CD4-positive, alpha-beta T cell treated with Interleukin-12 subunit alpha and Interleukin-12 subunit beta, for 1 hour (primary cell): ENCODE results near the gene OR8B8.
A peak's percentile ranks its signal among the peaks of the same experiment; 100 is the strongest.
"Not testable (repeated sequence)": the region's sequence is repeated elsewhere in the genome, so short reads cannot be mapped to it uniquely, and the experiment has no call there.

Source experiments
- DNase-seq: peaks from one replicate; pipeline ENCODE4 v3.0.0-alpha.2; 2020

The OR8B8 gene

GRCh38 chr11:124441081-124441480 is 4.4 kb downstream of the OR8B8 start:
- no peak for DNase-seq

- no peak for DNase-seq
These were observed 4.9 kb downstream of the OR8B8 start for GRCh38 chr11:124440608-124441007.

GRCh38 chr11:124434699-124435098 is 10.8 kb downstream of the OR8B8 start:
- no peak for DNase-seq

DNA sequence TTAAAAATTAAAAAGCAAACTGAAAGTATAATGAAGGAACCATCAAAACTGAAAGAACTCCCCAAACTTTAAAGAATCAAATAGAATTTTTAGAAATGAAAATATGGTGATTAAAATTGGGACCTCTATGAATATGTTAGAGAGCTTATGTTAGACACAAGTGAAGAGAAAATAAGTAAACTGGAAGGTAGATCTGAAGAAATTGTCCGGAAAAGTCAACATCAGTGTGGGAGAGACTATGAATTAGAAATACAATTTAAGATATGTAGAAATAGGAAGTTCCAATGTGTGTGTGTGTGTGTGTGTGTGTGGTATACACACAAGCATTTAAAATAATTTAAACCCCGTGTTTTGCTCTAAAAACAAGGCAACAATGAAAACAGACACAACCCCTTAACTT is 15.9 kb downstream of the OR8B8 start:
- no peak for DNase-seq

GRCh38 chr11:124424384-124424921 is 21.0 kb downstream of the OR8B8 start, which contains the start of gene OR8B4:
TSS of gene OR8B4 (minus strand) at chr11:124424871. CDS start at chr11:124424871, 0 bp downstream.
- no peak for DNase-seq

DNA sequence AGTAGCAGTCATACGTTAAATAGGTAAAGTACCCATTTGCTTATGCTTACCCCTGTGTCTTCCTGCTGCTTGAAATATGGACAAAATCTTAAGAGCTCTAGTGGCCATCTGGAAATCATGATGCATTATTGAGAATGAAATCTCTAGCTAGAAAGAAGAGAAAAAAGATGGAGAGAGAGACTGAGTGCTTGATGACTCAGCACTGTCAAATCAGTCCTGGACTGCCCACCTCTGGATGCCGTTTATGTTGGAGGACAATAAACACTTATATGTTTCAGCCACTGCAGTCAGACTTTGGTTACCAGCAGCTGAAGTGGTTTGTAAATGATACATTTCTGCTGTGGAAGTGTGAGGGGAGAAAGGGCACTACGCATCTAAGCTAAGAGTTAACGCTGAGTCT is 24.5 kb downstream of the OR8B8 start:
- DNase-seq: no peak

GRCh38 chr11:124415356-124415923 is 30.1 kb downstream of the OR8B8 start:
- peak; percentile 20 for DNase-seq

DNA sequence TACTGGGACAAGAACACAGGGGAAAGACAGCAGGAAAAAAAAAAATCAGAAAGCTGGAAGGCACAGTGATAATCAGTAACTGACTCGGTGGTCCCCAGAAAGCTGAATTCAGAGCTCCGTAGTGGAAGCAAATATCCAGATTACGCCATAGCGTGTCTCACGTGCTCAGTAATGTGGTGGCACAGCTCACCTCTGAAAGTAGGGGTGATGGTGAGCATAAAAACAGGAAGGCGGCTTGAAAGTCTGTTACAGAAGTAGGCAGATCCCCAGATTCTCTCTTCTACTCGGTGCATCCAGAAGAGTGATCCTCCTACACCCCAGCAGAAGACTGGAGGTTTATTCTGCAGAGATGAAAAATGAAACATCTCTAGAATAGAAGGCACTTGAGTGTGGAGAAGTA is 35.6 kb downstream of the OR8B8 start:
- no peak for DNase-seq

DNA sequence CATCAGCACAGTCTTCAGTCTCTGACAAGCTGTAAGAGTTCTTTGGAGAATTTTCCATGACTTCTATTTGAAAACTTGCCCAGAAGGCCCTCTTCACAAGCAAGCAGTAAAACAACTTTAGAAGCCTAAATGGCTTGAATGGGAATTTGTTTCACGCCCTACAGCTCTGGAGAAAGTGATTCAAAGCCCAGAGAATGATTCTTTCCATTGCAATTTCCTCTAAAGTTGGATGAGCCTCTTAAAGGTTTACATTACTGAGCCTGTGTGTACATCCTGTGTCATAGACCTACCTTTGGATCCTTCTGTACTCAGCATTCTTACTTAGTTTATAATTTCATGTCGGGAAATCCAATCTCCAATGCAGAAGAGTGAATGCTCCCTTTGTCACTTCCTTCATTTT is 39.9 kb downstream of the OR8B8 start:
- DNase-seq: no peak

DNA sequence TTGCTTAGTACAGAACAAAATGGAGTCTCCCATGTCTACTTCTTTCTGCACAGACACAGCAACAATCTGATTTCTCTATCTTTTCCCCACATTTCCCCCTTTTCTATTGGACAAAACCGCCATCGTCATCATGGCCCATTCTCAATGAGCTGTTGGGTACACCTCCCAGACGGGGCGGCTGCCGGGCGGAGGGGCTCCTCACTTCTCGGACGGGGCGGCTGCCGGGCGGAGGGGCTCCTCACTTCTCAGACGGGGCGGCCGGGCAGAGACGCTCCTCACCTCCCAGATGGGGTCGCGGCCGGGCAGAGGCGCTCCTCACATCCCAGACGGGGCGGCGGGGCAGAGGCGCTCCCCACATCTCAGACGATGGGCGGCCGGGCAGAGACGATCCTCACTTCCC is 42.3 kb downstream of the OR8B8 start:
- not testable (repeated sequence) for DNase-seq

DNA sequence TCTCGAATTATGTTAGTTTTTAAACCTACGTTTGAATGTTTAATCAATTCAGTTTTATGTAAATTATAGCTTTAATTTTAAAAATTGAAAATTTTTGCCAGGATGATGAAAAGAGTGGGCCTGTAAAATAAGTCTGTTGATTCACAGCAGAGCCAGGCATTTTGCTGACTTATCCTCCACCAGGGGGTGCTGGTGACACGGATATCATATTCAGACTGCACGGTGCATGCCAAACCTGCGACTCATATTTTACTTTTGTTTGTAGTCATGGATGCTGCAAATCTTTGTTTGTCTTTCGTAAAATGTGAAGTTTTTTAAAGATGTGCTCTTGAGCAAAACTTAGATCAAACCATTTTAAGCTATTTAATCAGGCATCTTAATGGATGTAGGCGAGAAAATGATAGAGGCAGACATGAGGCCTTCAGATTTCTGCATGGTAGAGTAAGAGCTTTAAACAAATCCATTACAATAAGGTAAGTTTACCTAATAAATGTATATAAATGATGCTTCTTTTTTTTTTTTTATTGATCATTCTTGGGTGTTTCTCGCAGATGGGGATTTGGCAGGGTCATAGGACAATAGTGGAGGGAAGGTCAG is 43.1 kb downstream of the OR8B8 start:
- DNase-seq: peak; percentile 26

- no peak for DNase-seq
These were observed 46.6 kb downstream of the OR8B8 start, which contains the start of gene OR8B3 for GRCh38 chr11:124398924-124399323. TSS of gene OR8B3 (minus strand) at chr11:124399024. CDS start at chr11:124397351, 1,673 bp downstream.

DNA sequence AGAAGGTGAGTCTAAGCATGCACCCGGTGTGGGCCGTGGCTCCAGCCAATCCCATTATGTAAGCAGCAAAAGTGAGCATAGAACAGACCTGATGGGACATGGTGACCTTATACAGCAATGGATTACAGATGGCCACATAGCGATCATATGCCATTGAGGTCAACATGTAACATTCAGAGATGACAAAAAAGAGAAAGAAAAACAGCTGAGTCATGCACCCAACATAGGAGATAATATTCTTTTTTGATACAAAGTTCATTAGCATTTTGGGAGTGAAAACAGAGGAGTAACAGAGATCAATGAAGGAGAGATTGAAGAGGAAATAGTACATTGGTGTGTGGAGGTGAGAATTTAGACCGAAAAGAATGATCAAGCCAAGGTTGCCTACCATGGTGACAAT is 48.6 kb downstream of the OR8B8 start:
- not testable (repeated sequence) for DNase-seq

DNA sequence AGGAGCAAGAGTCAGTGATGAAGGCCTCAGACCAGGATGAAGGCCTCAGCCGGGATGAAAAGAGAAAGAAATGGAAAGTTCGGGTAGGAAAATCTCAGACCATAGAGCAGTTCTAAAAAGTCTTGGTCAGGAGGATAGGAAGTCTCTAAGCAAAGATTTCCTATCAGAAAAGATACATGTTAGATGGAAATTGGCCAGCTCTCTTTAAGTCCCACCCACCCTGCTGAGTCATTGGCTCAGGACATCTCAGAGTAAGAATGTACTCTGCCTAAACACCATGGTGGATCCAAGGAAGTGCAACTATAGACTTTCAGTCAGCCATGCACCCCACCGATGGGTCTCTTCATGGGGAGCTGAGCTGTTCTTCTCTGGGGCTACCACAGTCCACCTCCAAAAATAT is 51.1 kb downstream of the OR8B8 start:
- no peak for DNase-seq
